HG03469 (cell line): ENCODE data around the gene DTYMK.
"Not testable (repeated sequence)": the region's sequence is repeated elsewhere in the genome, so short reads cannot be mapped to it uniquely, and the experiment has no call there.

ENCODE experiments used
- ATAC-seq: cut with Tn5 transposase; IDR thresholded peaks from one replicate; pipeline ENCODE4 v1.9.1; 2021; ENCODE audit warnings: mild to moderate bottlenecking, moderate library complexity, moderate number of reproducible peaks; ENCODE audit not compliant: unreplicated experiment

The DTYMK gene

DNA sequence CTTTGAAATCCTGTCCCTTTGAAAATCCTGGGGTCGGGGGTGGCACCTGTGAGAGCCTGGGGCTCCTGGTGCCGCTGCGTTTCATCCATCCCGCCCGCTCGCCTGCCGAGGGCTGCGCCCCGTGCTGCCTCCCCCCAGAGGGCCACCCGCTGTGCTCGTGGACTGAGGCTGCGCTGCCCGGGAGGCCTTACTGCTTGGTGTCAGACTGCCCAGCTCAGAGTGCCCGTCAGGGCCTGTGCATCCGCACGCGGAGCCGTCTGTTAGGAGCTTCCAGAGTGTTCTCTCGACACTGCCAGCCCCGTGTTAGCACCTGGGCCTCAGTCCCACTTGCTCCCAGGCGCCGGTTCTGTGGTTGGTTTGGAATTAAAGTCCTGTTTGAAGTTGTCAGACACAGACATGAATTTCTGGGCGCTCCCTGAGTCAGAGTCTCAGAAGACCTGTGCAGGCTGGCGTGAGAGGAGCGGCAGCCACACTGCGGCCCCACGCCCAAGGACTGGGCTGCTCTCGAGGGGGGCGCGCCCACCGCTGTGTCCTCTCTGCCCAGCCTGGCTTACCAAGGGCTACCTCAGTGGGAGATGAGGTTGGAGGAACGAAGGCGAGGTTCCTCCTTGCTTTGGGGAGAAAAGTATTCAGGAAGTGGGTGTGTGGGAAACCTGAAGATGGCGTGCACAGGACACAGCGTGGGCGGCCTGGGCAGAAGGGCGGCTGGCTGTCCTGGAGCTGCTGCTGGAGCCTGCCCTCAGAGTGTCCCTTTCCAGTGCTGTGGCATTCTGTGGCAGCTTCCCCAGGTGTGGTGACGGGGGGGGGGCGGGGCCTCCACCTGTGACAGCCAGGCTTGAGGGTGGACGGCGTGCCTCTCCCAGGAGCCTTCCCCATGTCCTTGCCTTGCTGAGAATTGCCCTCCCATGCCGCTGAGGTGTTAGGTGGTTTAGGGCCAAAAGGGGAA lies 14.1 kb downstream of the DTYMK start:
- ATAC-seq: no peak

- ATAC-seq: no peak
These were observed 15.0 kb downstream of the DTYMK start for GRCh38 chr2:241671457-241672240.

DNA sequence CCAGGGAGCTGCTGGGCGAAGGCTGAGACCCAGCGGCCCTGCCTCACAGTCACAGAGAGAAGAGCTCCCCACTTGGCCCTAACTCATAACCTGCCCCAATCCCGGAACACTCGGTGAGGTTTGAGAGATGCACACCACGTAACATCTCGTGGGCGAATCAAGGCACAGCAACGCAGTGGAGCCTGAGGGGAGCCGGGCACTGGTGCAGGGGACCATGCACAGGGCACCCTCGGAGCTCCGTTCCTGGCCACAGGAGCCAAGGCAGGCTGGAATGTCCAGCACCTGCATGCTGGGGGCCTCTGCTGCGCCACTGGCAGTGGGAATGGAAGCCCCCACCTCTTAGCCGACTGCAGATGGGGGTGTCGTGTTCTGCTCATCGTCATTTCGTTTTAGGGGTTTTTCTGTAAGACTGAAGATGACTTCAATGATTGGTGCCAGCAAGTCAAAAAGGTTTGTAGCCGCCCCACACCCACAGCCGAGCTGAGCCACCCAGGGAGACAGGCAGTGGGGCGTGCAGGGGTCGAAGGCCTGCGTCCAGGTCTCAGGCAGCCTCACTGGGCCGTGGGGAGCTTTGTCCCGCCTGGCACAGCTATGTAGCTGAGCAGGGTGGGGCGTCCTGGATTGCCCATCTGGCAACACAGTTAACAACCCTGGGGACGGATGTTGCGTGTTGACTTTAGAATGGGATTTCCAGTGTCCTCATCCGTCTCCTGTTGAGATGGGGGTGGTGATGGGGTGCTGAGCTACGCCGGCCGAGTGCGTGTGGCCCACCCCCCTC lies 16.1 kb downstream of the DTYMK start:
- ATAC-seq: no peak

DNA sequence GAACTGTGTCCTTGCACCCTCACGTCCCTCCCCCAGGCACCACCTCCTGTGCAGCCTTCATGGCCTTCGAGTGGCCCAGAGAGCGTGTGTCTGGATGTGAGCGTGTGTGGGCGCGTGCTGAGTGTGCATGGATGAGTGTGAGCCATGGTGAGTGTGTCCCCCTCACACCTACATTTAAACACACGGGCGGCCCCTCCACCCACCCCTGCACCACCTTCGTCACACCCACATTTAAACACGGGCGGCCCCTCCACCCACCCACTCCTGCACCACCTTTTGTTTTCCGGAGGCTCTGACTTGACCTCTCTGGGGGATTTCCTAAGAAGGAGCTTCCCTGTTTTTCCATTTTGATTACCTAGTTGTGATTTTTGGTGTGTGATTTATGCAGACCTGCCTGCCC lies 17.8 kb downstream of the DTYMK start:
- ATAC-seq: no peak

- no peak for ATAC-seq
These were observed 18.3 kb downstream of the DTYMK start for GRCh38 chr2:241668354-241668753.

DNA sequence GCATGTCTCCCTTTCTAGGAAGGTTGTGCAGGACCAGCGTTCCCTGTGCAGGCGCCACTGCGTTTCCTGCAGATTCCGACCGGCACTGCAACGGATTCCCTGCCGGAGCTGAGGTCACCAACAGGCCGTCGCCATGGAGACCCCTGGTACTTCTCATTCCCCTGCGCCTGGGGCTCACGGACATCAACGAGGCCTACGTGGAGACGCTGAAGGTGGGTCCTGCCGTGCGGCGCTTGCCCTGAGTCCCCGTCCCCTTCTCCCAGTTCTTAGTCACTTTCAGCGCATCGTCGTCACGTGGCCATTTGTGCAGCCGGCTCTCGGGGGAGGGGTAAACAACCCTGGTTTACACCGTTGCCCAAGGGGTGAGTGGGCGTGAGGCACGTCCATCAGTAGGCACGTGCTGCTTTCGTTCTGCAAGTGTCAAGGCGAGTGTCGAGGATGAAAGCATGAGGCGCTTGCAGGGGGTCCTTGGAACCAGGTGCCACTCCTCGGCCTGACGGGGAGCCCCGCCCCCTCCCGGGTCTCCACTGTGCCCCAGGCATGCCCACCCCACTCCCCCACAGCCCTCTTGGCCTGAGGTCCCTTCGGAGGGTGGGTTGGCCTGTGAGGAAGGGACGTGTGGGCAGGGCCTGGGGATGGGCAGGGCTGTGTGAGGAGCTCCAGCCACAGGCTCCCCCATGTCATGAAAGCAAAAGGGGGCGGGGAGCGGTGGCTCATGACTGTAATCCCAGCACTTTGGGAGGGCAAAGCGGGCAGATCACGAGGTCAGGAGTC lies 19.8 kb downstream of the DTYMK start:
- no peak for ATAC-seq

GRCh38 chr2:241665731-241666440 lies 20.7 kb downstream of the DTYMK start:
- ATAC-seq: no peak

DNA sequence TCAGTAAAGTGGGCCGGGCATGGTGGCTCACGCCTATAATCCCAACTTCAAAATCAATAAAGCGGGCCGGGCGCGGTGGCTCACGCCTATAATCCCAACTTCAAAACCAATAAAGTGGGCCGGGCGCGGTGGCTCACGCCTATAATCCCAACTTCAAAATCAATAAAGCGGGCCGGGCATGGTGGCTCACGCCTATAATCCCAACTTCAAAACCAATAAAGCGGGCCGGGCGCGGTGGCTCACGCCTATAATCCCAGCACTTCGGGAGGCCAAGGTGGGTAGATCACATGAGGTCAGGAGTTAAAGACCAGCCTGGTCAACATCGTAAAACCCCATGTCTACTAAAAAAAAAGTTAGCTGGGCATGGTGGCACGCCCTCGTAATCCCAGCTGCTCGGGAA lies 23.9 kb downstream of the DTYMK start:
- ATAC-seq: not testable (repeated sequence)

DNA sequence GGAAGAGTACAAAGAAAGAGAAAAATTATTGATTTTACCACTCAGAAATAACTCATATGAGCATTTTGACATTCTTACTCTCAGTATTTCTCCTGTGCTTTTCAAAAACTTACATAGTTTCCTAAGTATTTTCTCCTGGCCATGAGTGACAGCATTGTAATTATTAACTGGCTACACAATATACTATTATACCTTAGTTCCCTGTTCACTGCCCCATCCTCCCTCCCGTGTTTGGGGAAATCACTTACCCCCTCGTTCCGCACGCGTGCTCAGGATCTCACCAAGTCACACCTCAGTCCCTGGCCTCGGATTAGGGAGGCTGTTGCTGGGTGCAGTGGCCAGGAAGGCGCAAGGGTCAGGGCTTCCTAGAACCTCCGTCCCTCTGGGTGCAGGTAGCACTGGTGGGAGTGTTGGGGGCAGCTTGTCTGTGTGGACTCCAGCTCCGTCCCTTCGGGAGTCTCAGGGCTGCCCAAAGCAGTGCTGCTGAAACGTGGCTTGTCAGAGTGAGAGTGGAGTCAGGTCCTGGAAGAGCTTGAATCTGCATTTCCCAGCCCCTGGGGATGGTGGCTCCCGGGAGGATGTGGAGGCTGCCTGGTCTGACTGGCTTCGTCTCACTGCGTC lies 25.9 kb downstream of the DTYMK start:
- ATAC-seq: no peak

DNA sequence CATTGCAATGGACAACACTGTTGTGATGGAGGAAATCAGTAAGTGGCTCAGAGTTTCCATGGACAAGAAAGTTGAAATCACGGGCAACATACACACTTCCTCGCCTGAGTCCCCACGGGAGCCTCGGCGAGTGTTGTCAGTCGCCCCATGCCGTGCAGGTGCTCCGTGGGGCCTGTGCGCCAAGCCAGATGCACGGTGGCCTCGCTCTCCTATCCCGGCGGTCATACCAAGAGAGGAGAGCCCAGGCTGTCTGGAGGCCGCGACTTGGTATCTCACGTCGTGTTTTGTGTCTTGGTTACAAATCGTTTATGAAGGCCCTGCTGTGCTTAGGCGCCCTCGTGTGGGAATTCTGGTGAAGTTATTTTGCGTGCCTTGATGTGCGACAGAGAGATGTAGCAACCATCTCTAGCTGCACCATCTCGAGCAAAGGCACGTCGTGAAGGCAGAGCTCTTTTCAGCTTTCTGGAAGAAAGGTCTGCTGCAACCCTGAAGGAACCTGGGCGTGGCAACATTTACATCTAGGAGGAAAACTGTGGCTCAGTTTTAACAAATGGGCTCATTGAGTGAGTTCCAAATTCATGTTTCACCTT lies 27.4 kb downstream of the DTYMK start:
- ATAC-seq: no peak

DNA sequence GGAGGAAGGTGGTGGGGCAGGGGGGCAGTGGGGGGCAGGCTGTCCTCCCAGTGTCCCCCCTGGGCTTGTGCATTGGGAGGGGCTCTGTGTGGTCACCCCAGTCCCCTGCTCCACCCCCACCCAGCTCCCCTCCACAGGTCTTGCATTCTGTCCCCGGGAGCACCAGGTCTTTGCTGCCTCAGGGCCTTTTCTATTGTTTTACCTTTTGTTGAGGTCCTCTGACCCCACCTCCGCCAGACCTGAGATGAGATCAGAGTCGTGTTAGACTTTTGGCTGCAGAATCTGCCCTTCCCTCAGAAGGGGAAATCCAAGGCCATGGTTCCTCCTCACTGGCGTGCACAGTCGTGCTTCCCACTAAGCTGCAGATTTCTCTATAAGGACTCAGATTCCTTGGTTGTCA lies 28.3 kb downstream of the DTYMK start:
- no peak for ATAC-seq

- no peak for ATAC-seq
These were observed 28.8 kb downstream of the DTYMK start for GRCh38 chr2:241657786-241658254.

DNA sequence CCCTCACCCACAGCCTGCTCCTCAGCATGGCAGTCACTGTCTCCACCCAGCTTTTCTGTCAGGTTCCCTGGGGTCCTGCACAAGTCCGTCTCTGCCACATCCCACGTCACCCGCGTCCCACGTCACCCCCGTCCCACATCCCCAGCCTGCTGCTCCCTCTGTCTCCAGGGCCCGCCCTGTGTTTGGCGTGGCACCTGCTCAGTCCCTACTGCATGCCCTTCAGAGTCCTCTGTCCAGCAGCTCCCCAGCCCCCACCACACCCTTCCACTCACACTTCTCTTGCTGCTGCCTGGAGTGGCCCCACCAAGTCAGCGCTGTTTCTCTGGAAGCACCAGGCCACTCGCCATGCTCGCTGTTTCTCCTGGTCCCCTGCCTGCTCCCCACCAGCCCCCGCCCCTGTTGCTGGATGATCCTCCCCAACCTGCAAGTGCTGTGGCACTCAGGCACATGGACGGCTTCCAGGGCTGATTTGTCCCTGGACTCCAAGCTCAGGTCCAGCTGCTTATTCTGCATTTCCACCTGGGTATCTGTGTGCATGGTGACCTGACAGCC lies 30.3 kb downstream of the DTYMK start:
- no peak for ATAC-seq

DNA sequence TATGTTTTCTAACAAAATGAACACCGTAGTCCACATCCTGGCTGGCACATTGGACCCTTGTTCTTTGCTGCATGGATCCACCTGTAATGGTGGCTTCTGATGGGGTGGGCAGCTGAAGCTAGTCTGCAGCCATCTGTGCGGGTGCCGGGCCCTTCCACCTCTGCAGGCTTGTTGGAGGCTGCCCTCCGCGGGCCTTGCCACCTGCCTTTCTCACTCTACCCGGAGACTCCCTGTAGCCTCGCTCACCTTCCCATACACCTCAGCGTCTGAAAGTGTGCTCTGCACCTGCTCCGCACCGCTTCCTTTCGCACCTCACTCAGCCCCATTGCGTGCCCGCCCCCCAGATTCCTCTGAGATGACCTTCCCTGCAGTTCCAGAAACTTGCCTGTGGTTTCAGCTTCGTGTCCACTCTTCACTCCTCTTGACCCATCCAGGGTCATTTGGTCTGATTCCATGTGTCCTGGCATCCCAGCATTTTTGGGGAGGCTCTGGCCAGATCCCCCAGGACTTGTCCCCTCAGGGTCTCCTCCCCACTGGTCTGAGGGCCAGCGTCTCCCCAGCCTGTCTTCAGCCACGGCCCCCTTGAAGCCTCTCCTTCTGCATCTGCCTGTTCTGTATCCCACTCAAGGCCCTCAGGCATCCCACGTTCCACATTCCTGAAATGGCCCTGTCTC lies 31.0 kb downstream of the DTYMK start:
- no peak for ATAC-seq

- no peak for ATAC-seq
These were observed 32.1 kb downstream of the DTYMK start for GRCh38 chr2:241654551-241654950.

GRCh38 chr2:241653210-241653750 lies 33.3 kb downstream of the DTYMK start:
- no peak for ATAC-seq

DNA sequence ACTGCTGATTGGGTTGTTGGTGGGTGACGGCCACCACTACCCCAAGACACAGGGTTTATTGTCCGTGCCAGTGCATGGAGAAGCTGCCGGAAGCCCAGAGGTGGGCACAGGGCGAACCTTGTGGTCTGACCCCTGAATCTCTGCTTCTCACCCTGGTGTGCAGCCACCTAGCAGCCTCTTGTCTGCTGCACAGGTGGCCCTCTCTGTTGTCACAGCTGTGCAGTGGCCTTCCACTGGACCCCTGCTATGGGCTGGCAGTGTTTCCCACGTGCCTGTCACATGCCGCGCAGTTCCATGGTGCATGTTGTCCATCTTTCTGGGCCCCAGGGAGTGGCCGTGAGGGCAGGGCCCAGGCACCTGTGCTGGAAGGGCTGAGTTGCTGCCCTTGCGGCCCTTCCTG lies 33.9 kb downstream of the DTYMK start:
- ATAC-seq: no peak

DNA sequence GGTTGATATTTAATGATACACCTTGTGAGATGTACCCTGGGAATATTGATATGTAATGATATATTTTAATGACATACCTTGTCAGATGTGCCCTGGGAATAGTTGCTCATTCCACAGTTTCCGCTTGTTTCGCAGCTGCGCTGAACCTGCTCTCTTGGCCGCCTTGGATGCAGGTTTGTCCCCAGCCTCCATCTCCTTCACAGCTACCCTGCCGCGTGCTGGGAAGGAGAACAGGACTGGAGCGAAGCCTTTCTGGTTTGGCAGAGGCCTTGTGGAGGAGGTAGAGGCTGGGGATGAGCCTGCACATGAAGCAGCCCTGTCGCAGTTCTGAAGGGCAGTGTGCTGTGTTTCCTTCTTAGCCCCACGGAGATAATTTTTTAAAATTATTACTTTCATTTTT lies 34.5 kb downstream of the DTYMK start:
- ATAC-seq: no peak
